Measurements from ENCODE around the gene TBC1D4. TPM values are rescaled to one million over a fixed set of nuclear protein-coding genes. Genes with fewer than 3 reads are reported as not detected.

Gene TBC1D4
- polyA plus RNA-seq, 1 experiment = 8.0 TPM

GRCh38 chr13:75494491-75494890 is 12.5 kb upstream of the TBC1D4 start:
- Histone ChIP-seq H3K27me3 (ENCODE audit: control insufficient read depth, insufficient read depth, low read length) (no peaks in the 10 kb centered on the region), H3K27ac (ENCODE audit: low read depth, low read length) (no peak overlapping the region), H3K4me3 (ENCODE audit: low read depth, low read length) (no peak overlapping the region), H3K9me3 (ENCODE audit: control insufficient read depth, insufficient read depth, low read length) (peaks cover 3% of the 10 kb centered on the region; the same call in 1 of the 2 replicates)
- ChIA-PET POLR2A (interaction anchor here (1.1 kb wide), 1 partner anchor 12 kb away, joined by 4 read pairs; the partner anchor contains the start of gene TBC1D4), CTCF (interaction anchor here (2.9 kb wide), 1 partner anchor 12 kb away, joined by 17 read pairs; the partner anchor contains the start of gene TBC1D4)
- DNase-seq (ENCODE audit: low read depth, low spot score) = no peak
- TF ChIP-seq, protein P1, sequence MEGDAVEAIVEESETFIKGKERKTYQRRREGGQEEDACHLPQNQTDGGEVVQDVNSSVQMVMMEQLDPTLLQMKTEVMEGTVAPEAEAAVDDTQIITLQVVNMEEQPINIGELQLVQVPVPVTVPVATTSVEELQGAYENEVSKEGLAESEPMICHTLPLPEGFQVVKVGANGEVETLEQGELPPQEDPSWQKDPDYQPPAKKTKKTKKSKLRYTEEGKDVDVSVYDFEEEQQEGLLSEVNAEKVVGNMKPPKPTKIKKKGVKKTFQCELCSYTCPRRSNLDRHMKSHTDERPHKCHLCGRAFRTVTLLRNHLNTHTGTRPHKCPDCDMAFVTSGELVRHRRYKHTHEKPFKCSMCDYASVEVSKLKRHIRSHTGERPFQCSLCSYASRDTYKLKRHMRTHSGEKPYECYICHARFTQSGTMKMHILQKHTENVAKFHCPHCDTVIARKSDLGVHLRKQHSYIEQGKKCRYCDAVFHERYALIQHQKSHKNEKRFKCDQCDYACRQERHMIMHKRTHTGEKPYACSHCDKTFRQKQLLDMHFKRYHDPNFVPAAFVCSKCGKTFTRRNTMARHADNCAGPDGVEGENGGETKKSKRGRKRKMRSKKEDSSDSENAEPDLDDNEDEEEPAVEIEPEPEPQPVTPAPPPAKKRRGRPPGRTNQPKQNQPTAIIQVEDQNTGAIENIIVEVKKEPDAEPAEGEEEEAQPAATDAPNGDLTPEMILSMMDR (IDR thresholded peaks at IDR 0.05; ENCODE audit: low read depth, low read length) = no peak

DNA sequence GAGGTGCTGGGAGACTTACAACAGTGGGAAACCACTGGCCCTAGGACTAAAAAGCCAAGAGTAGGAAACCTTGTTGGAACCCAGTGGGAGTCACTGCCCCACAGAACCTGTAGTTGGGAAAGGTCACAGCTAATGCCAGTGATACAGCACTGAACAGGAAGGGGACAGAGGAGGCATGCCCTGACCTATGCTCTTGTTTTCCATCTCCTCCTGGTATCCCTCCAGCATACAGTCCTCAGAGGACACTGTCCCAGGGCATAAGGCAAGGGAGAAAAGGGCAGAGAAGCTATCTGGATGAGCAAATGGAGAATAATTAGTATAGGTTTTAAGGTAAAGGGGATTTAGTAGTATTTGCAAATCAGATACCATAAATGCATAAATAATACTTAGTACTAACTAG is 11.2 kb upstream of the TBC1D4 start:
- Histone ChIP-seq H3K27me3 (ENCODE audit: control insufficient read depth, insufficient read depth, low read length) (no peaks in the 10 kb centered on the region), H3K27ac (ENCODE audit: low read depth, low read length) (no peak overlapping the region), H3K4me3 (ENCODE audit: low read depth, low read length) (no peak overlapping the region), H3K9me3 (ENCODE audit: control insufficient read depth, insufficient read depth, low read length) (peaks cover 3% of the 10 kb centered on the region; the same call in 1 of the 2 replicates)
- ChIA-PET CTCF (interaction anchor here (1.2 to 3.3 kb wide), 2 partner anchors 11 to 120 kb away, joined by 4 to 26 read pairs; partner anchors contain the start of gene TBC1D4), POLR2A (interaction anchor here (0.5 to 1.0 kb wide), 3 partner anchors 45 to 154 kb away, joined by 3 to 6 read pairs (median 5); partner anchors contain the start of gene COMMD6)
- TF ChIP-seq, protein P1 (IDR thresholded peaks at IDR 0.05; ENCODE audit: low read depth, low read length) = no peak
- DNase-seq (ENCODE audit: low read depth, low spot score) = no peak

DNA sequence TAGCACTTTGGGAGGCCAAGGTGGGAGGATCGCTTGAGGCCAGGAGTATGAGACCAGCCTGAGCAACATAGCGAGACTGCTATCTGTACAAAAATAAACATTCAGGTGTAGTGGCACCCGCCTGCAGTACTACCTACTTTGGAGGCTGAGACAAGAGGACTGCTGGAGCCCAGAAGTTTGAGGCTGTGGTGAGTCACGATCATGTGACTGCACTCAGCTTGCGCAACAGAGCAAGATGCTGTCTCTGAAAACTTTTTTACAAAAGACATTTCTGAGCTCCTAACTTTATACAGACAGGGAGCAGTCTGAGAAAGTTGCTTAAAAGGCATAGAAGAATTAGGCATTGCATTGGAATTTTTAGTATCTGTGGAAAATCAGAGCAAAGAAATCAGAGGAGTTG is 10.4 kb upstream of the TBC1D4 start:
- POLR2A ChIA-PET = interaction anchor here (0.5 to 1.0 kb wide), 3 partner anchors 45 to 155 kb away, joined by 3 to 6 read pairs (median 5); partner anchors contain the start of gene COMMD6

DNA sequence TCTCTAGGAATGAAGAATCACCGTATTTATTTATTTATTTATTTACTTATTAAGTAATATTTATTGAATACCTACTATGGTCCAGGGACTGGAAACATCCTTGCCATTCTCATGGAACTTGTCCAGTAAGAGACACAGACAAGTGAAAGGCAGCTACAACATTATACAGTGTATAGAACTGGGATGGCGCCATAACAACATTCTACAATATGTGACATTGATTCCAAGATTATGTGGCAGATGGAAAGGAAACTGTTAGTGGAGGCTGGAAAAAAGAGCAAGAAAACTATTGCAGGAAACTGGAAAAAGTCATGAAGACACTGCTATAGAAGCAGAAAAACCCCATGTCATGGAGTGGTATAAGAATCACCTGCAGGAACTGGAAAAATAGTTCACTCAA is 9.4 kb upstream of the TBC1D4 start:
- CTCF ChIA-PET = interaction anchor here (1.0 to 3.3 kb wide), 2 partner anchors 9 to 44 kb away, joined by 3 to 26 read pairs; partner anchors contain the start of gene TBC1D4
- TF ChIP-seq, protein P1 (IDR thresholded peaks at IDR 0.05; ENCODE audit: low read depth, low read length) = no peak
- H3K4me3 ChIP-seq (ENCODE audit: low read depth, low read length) = no peak overlapping the region
- no peak for DNase-seq (ENCODE audit: low read depth, low spot score)
- POLR2A ChIA-PET = no interaction called here
- H3K27ac ChIP-seq (ENCODE audit: low read depth, low read length) = no peak overlapping the region
- peaks cover 3% of the 10 kb centered on the region; the same call in 1 of the 2 replicates for H3K9me3 ChIP-seq (ENCODE audit: control insufficient read depth, insufficient read depth, low read length)
- H3K27me3 ChIP-seq (ENCODE audit: control insufficient read depth, insufficient read depth, low read length) = no peaks in the 10 kb centered on the region

More for the DNA sequence above, 10.4 kb upstream of the TBC1D4 start:
- H3K27me3 ChIP-seq (ENCODE audit: control insufficient read depth, insufficient read depth, low read length) = no peaks in the 10 kb centered on the region
- DNase-seq (ENCODE audit: low read depth, low spot score) = no peak
- H3K27ac ChIP-seq (ENCODE audit: low read depth, low read length) = no peak overlapping the region
- CTCF ChIA-PET = interaction anchor here (1.2 to 3.3 kb wide), 2 partner anchors 10 to 120 kb away, joined by 4 to 26 read pairs; partner anchors contain the start of gene TBC1D4
- H3K4me3 ChIP-seq (ENCODE audit: low read depth, low read length) = no peak overlapping the region
- TF ChIP-seq, protein P1 (IDR thresholded peaks at IDR 0.05; ENCODE audit: low read depth, low read length) = no peak
- peaks cover 3% of the 10 kb centered on the region; the same call in 1 of the 2 replicates for H3K9me3 ChIP-seq (ENCODE audit: control insufficient read depth, insufficient read depth, low read length)
